ENCODE data around the gene NUP50.

GRCh38 chr22:45231293-45231692 lies 67.6 kb downstream of the NUP50 start:
- no peak for TF ChIP-seq CTCF (IDR thresholded peaks at IDR 0.05)
- TF ChIP-seq POLR2A (IDR thresholded peaks at IDR 0.05) = no peak
